ENCODE measurements around the gene STX8.

GRCh38 chr17:9241371-9241712, 334.3 kb downstream of the STX8 start:
- TF ChIP-seq, protein P1, sequence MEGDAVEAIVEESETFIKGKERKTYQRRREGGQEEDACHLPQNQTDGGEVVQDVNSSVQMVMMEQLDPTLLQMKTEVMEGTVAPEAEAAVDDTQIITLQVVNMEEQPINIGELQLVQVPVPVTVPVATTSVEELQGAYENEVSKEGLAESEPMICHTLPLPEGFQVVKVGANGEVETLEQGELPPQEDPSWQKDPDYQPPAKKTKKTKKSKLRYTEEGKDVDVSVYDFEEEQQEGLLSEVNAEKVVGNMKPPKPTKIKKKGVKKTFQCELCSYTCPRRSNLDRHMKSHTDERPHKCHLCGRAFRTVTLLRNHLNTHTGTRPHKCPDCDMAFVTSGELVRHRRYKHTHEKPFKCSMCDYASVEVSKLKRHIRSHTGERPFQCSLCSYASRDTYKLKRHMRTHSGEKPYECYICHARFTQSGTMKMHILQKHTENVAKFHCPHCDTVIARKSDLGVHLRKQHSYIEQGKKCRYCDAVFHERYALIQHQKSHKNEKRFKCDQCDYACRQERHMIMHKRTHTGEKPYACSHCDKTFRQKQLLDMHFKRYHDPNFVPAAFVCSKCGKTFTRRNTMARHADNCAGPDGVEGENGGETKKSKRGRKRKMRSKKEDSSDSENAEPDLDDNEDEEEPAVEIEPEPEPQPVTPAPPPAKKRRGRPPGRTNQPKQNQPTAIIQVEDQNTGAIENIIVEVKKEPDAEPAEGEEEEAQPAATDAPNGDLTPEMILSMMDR (IDR thresholded peaks at IDR 0.05): no peak
- TF ChIP-seq POLR2A (IDR thresholded peaks at IDR 0.05): no peak

Data from Peyer's patch (tissue), 4 donors.